Cardiac muscle cell (in vitro differentiated cells and primary cell): ENCODE results near the gene C16orf86. TPM values are rescaled to one million over a fixed set of nuclear protein-coding genes. Genes with fewer than 3 reads are reported as not detected.
A peak's percentile ranks its signal among the peaks of the same experiment; 100 is the strongest.

Source experiments
- DNase-seq, 2 donors: peaks; one replicate each; pipeline versions ENCODE4 v3.0.0 to v3.0.0-alpha.2; 2010 to 2017; ENCODE audit warnings: low read depth in 1 of 2, low spot score in 1 of 2
- H3K27ac ChIP-seq: fragments of 200-600 bp; sonication (generic); 2 replicates; pipeline ENCODE4 v1.5.1; 2016
- H3K27me3 ChIP-seq: fragments of 200-600 bp; sonication (generic); 2 replicates; pipeline ENCODE4 v1.6.0; 2016; ENCODE audit warnings: control low read depth
- H3K36me3 ChIP-seq: fragments of 200-600 bp; sonication (generic); 2 replicates; pipeline ENCODE4 v1.5.1; 2016; ENCODE audit warnings: control low read depth
- H3K4me1 ChIP-seq: fragments of 200-600 bp; sonication (generic); 2 replicates; pipeline ENCODE4 v1.8.1; 2017; ENCODE audit warnings: low read depth, mild to moderate bottlenecking, mixed run types
- H3K4me3 ChIP-seq: fragments of 200-600 bp; sonication (generic); 2 replicates; pipeline ENCODE4 v1.5.1; 2016; ENCODE audit warnings: mild to moderate bottlenecking
- H3K9me3 ChIP-seq: fragments of 200-600 bp; sonication (generic); 2 replicates; pipeline ENCODE4 v1.5.1; 2017; ENCODE audit warnings: low read depth, mild to moderate bottlenecking, control low read depth
- polyA plus RNA-seq: library from polyadenylated mRNA; unstranded; fragments of >200 nt; fragmentation: Nextera tagmentation; extraction: Ambion mirVana; gene quantifications from 2 replicates; pipeline ENCODE4 v1.2.1, GENCODE V29; 2016
- total RNA-seq: library from RNA; depleted of rRNA; stranded (reverse); fragments of >200 nt; gene quantifications from 2 replicates; pipeline ENCODE4 v1.2.3, GENCODE V29; 2016
- TF ChIP-seq, protein P1 (sequence below): IDR thresholded peaks from 2 replicates; pipeline ENCODE4 v1.5.1; 2012; ENCODE audit warnings: low read depth, mild to moderate bottlenecking, low read length

C16orf86 gene
- total and polyA plus RNA-seq, 2 experiments from 2014 or later, result 5.1 to 13.0 TPM

DNA sequence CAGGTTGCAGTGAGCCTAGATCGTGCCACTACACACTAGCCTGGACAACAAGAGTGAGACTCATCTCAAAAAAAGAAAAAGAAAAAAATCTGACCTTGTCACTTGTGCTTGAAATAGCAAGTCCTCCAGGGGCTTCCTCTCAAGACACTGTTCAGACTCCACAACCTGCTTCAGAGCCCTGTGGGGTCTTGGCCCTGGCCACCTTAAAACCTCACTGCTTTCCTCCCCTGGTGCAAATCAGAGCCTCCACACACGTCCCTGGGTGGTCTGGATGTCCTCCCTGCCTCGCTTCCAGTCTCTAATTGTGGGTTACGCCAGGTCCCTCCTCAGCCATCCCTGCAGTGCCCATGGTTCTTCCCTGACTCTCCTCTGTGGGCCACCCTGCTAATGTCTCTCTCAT lies 11.3 kb upstream of the C16orf86 start:
- Histone ChIP-seq H3K4me3 (no peak overlapping the region), H3K27ac (no peak overlapping the region), H3K36me3 (no peaks in the 10 kb centered on the region), H3K27me3 (peaks cover 50% of the 10 kb centered on the region), H3K9me3 (no peaks in the 10 kb centered on the region), H3K4me1 (peaks cover 13% of the 10 kb centered on the region)
- DNase-seq, result no peak
- TF ChIP-seq, protein P1, sequence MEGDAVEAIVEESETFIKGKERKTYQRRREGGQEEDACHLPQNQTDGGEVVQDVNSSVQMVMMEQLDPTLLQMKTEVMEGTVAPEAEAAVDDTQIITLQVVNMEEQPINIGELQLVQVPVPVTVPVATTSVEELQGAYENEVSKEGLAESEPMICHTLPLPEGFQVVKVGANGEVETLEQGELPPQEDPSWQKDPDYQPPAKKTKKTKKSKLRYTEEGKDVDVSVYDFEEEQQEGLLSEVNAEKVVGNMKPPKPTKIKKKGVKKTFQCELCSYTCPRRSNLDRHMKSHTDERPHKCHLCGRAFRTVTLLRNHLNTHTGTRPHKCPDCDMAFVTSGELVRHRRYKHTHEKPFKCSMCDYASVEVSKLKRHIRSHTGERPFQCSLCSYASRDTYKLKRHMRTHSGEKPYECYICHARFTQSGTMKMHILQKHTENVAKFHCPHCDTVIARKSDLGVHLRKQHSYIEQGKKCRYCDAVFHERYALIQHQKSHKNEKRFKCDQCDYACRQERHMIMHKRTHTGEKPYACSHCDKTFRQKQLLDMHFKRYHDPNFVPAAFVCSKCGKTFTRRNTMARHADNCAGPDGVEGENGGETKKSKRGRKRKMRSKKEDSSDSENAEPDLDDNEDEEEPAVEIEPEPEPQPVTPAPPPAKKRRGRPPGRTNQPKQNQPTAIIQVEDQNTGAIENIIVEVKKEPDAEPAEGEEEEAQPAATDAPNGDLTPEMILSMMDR, result no peak

DNA sequence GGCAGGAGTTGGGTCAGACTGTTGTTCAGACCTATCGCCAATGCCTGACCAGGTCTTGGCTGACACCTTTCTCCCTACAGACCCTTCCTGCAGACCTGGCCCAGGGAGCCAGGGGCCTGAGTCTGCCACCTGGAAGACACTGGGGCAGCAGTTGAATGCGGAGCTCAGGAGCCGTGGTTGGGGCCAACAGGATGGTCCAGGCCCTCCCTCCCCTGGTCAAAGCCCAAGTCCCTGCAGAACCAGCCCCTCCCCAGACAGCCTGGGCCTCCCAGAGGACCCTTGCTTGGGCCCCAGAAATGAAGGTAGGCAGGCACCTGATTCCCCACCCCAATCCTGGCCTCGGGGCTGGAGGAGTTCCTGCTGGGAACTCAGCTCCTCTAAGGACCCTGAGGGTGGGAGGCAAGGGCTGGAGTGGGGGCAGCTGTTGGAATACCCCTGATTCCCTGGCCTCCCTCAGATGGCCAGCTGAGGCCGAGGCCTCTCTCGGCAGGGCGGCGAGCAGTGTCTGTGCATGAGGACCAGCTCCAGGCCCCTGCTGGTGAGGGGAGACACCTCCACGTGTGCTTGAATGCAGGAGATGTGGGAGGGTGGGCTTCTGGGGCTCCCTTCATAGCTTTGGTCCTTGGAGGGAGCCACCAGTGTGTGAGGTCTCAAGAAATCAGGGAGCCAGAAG lies 10.1 kb upstream of the C16orf86 start:
- peaks cover 39% of the 10 kb centered on the region for H3K27me3 ChIP-seq
- no peaks in the 10 kb centered on the region for H3K36me3 ChIP-seq
- DNase-seq, result no peak
- H3K27ac ChIP-seq, result no peak overlapping the region
- TF ChIP-seq, protein P1, result no peak
- H3K4me1 ChIP-seq, result peaks cover 13% of the 10 kb centered on the region
- no peaks in the 10 kb centered on the region for H3K9me3 ChIP-seq
- H3K4me3 ChIP-seq, result no peak overlapping the region

DNA sequence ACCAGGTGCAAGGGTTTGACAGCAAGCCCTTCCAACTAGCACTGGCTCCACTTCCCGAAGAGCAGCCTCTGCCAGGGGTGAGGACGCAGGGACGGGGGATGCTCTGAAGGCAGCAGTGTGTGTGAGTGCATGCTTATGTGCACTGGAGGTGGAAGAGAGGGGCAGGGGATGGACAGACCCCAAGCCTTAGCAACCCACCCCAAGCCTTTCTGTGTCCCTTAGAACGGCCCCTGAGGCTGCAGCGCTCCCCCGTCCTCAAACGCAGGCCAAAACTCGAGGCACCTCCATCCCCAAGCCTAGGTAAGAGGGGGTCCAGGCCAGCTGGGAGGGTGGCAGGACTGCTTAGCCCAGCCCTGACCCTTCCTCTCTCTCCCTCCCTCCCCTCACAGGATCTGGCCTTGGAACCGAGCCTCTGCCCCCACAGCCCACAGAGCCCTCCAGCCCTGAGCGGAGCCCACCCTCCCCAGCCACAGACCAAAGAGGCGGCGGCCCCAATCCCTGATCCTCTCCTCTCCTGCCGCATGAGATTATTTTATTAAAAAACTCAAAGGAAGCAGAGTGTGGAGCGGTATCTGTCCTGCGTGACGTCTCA lies 9.5 kb upstream of the C16orf86 start:
- DNase-seq, result no peak
- H3K27me3 ChIP-seq, result peaks cover 39% of the 10 kb centered on the region
- no peak overlapping the region for H3K27ac ChIP-seq
- peaks cover 13% of the 10 kb centered on the region for H3K4me1 ChIP-seq
- no peaks in the 10 kb centered on the region for H3K9me3 ChIP-seq
- TF ChIP-seq, protein P1, result no peak
- no peaks in the 10 kb centered on the region for H3K36me3 ChIP-seq
- no peak overlapping the region for H3K4me3 ChIP-seq

DNA sequence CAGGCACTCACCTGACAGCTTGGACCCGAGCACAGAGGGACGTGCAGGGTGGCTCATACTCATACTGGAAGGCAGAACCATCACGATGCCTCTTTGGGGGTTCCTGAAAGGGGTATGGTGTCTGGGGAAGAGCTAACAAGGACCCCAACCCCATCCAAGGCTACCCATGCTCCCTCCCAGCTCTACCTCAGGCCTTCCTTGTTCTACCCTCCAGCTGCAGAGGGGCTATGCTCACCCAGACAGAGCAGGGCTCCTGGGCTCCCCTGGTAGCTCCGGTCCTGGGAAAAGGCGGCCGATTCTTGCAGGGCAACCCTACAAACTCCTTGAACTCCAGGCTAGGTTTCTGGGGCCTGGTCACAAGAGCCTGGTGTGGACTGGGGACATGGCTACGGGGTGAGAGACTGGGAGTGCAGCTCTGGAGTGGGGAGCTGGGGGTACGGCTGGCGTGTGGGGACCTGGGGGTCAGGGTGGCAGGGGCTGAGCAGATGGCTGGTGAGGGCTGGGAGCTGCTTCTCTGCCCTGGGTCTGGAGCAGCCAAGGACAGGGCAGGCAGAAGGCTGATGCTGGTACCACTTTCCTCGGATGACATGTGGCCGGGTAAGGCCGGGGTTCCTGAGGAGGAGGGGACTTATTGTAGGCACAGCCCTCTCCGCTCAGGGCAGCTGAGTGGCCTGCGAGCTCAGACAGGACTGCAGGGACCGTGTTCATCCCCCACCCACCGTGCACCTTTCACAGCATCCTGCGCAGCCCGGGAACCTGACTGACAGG lies 8.7 kb upstream of the C16orf86 start:
- TF ChIP-seq, protein P1, result no peak
- DNase-seq, result no peak
- Histone ChIP-seq H3K4me3 (no peak overlapping the region), H3K27ac (no peak overlapping the region), H3K27me3 (peaks cover 36% of the 10 kb centered on the region), H3K4me1 (peaks cover 13% of the 10 kb centered on the region), H3K9me3 (no peaks in the 10 kb centered on the region), H3K36me3 (no peaks in the 10 kb centered on the region)

DNA sequence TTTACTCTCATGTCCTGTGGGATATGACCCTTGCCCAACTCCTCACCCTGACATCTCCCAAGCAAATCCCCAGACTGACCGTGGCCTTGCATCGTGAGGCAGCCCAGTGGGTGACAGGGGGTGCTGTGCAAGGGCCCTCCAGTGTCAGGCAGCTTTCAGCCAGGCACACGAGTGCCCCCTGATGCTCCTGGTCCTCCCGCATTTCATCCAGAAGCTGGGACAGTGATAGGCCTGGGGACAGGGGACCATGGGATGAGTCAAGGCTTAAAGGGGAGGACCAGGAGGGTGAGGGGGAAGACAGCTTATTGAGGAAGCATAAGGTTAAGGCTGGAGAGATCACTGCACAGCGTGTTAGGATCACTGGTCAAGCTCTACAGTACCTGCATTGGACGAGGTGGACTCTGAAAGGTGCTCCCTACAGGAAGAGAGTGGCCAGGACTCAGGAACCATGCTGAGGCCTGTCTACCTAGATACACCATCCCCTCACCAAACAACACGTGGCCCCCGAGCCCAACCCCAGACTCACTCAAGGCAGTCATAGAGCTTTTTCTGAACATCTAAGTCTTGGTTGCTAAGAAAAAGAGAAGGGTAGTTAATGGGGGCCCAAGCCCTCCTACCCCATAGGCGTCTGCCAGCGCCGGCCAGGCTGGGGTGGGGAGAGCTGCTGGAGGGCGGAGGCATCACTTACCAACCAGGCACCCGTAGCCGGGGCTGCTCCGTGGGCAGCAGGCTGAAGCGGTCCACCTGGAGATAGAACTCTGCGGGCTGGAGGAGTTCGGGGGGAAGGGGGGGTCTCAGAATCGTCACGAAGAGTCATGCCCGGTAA lies 7.6 kb upstream of the C16orf86 start:
- no peaks in the 10 kb centered on the region for H3K9me3 ChIP-seq
- peaks cover 4% of the 10 kb centered on the region for H3K4me1 ChIP-seq
- TF ChIP-seq, protein P1, result no peak
- no peak for DNase-seq
- peak overlapping the region; percentile 85 for H3K4me3 ChIP-seq
- no peaks in the 10 kb centered on the region for H3K36me3 ChIP-seq
- no peak overlapping the region for H3K27ac ChIP-seq
- peaks cover 25% of the 10 kb centered on the region for H3K27me3 ChIP-seq
